GM15510 (cell line): ENCODE data around the gene TBCE.

Experiments used
- POLR2A ChIP-seq: IDR thresholded peaks from 3 replicates; pipeline ENCODE4 v1.6.1; 2011; ENCODE audit warnings: borderline replicate concordance; ENCODE audit not compliant: insufficient read length; ENCODE audit errors: extremely low read depth

Gene TBCE

GRCh38 chr1:235331401-235331800 is 35.8 kb upstream of the TBCE start:
- no peak for TF ChIP-seq POLR2A

GRCh38 chr1:235336903-235337302 is 30.3 kb upstream of the TBCE start:
- no peak for TF ChIP-seq POLR2A

GRCh38 chr1:235339746-235340145 is 27.5 kb upstream of the TBCE start:
- TF ChIP-seq POLR2A = no peak

GRCh38 chr1:235341334-235341733 is 25.9 kb upstream of the TBCE start:
- TF ChIP-seq POLR2A = no peak

GRCh38 chr1:235342039-235342438 is 25.2 kb upstream of the TBCE start:
- no peak for TF ChIP-seq POLR2A

- TF ChIP-seq POLR2A = no peak
Observed at GRCh38 chr1:235342471-235342870, 24.8 kb upstream of the TBCE start.

- TF ChIP-seq POLR2A = no peak
Observed at GRCh38 chr1:235343726-235344125, 23.5 kb upstream of the TBCE start.

GRCh38 chr1:235351441-235351840 is 15.8 kb upstream of the TBCE start:
- TF ChIP-seq POLR2A = no peak

- TF ChIP-seq POLR2A = no peak
Observed at GRCh38 chr1:235351898-235352297, 15.3 kb upstream of the TBCE start.

GRCh38 chr1:235357485-235358373 is 9.5 kb upstream of the TBCE start:
- TF ChIP-seq POLR2A = no peak

- TF ChIP-seq POLR2A = no peak
Observed at GRCh38 chr1:235358899-235359298, 8.3 kb upstream of the TBCE start.

- TF ChIP-seq POLR2A = no peak
Observed at GRCh38 chr1:235366286-235366685, 941 bp upstream of the TBCE start.

GRCh38 chr1:235368428-235368827 is 1.2 kb downstream of the TBCE start:
- no peak for TF ChIP-seq POLR2A

- no peak for TF ChIP-seq POLR2A
Observed at GRCh38 chr1:235369802-235370201, 2.6 kb downstream of the TBCE start.

- TF ChIP-seq POLR2A = no peak
Observed at GRCh38 chr1:235375919-235376605, 8.8 kb downstream of the TBCE start.

GRCh38 chr1:235391874-235392273 is 24.6 kb downstream of the TBCE start:
- TF ChIP-seq POLR2A = no peak
